Neural cell (in vitro differentiated cells): ENCODE measurements around the gene ADISSP.

Source experiments
- CTCF ChIP-seq: fragments of 450-650 bp; IDR thresholded peaks from 2 replicates; pipeline ENCODE4 v1.5.1; 2014; ENCODE audit warnings: antibody characterized with exemption, mild to moderate bottlenecking, moderate library complexity; ENCODE audit not compliant: poor library complexity, severe bottlenecking
- EP300 ChIP-seq: fragments of 450-650 bp; conservative IDR thresholded peaks from 2 replicates; pipeline ENCODE4 v1.6.1; 2014; ENCODE audit warnings: antibody characterized with exemption, mild to moderate bottlenecking, moderate library complexity; ENCODE audit not compliant: poor library complexity, severe bottlenecking
- EZH2 ChIP-seq: fragments of 200-600, 300-800 bp; shearing (Covaris generic), sonication (generic); IDR thresholded peaks from 2 replicates; pipeline ENCODE4 v1.6.1; 2014; ENCODE audit warnings: antibody characterized with exemption, low read length, borderline replicate concordance, mild to moderate bottlenecking; ENCODE audit not compliant: insufficient read depth, poor library complexity, severe bottlenecking
- POLR2AphosphoS5 ChIP-seq: IDR thresholded peaks from 2 replicates; pipeline ENCODE4 v1.6.1; 2012
- TAF1 ChIP-seq: IDR thresholded peaks from 2 replicates; pipeline ENCODE4 v1.6.1; 2012; ENCODE audit warnings: low read depth

DNA sequence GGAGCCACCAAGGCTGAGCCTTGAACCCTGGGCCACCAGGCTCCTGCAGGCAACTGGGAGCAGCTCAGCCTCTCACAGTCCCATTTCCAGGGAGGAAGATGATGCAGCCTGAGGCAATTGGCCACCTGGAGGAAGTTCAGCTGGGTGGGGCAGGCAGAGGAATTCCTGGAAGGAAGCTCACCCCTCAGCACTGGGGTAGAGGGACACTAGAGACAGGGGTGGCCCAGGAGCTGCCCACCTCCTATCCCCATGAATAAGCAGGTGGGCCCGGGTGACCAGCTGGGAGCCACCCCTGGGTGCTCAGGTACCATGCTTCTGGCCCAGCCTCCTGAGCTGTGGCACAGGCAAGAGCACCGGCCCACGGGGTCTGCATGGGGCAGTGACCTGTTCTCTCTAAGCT, 38.7 kb downstream of the ADISSP start:
- TF ChIP-seq CTCF, result no peak
- TF ChIP-seq EP300, result no peak
- TF ChIP-seq TAF1, result no peak
- TF ChIP-seq POLR2AphosphoS5, result no peak
- TF ChIP-seq EZH2, result no peak
